NCI-H2081 (cell line): ENCODE results near the gene ARFIP2.
A peak's percentile ranks its signal among the peaks of the same experiment; 100 is the strongest.

Experiments
- DNase-seq, 2 experiments: peaks; one replicate each; lab custom pipeline; 2025; lab: John Stamatoyannopoulos, UW

Gene ARFIP2

GRCh38 chr11:6481924-6482275 lies 769 bp upstream of the ARFIP2 start:
- DNase-seq: no peak

DNA sequence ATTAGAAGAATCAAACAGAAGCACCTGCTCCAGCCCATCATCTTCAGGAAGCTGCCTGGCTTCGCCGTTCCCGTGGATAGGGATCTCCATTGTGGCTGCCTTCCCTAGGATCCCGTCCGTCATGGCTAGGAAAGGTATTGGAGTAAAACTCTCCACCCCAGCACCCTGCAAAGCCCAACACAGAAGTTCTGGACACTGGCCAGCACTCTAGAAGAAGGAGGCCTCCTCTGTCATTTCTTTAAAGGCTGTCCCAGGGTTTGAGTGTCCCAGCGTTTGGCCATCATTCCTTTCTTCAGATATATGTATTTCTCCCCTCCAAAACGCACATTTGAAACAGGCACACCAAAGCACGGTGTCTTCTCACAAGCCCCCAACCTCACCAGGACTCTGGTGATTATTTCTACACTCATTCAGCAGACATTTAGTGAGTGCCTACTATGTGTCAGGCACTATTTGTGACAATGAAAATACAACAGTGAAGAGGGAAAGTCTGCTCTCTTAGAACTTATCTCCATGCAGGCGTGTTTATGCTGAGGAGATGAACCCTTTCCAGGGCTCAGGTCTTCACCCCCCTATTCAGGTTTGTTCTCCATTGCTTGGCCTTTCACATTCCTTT lies 724 bp downstream of the ARFIP2 start:
- DNase-seq: no peak

DNA sequence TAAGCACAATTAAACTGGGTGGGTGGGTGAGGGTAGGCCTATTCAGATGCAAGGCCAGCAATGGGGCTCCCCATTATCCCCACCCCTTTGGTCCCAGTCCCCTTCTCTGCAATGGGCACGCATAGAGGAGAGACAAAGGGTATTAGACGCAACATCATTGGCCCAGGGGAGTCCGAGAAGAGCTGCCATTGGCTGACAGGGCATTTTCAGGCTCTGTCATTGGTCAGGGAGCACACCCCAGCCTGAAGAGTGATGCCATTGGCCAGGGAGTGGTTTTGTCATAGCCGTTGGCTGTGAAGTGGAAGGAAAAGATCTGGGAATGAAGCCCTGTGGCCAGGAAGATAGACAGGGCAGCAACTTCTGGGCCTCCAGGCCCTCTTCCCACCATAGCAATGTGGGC lies 4.6 kb downstream of the ARFIP2 start:
- no peak for DNase-seq

- DNase-seq: peak in 1 of 2 experiments; percentile 38
These were observed 5.2 kb downstream of the ARFIP2 start for GRCh38 chr11:6475936-6476335.

GRCh38 chr11:6474806-6475500 lies 6.2 kb downstream of the ARFIP2 start:
- no peak for DNase-seq

- no peak for DNase-seq
These were observed 6.7 kb downstream of the ARFIP2 start for GRCh38 chr11:6474413-6474792.

DNA sequence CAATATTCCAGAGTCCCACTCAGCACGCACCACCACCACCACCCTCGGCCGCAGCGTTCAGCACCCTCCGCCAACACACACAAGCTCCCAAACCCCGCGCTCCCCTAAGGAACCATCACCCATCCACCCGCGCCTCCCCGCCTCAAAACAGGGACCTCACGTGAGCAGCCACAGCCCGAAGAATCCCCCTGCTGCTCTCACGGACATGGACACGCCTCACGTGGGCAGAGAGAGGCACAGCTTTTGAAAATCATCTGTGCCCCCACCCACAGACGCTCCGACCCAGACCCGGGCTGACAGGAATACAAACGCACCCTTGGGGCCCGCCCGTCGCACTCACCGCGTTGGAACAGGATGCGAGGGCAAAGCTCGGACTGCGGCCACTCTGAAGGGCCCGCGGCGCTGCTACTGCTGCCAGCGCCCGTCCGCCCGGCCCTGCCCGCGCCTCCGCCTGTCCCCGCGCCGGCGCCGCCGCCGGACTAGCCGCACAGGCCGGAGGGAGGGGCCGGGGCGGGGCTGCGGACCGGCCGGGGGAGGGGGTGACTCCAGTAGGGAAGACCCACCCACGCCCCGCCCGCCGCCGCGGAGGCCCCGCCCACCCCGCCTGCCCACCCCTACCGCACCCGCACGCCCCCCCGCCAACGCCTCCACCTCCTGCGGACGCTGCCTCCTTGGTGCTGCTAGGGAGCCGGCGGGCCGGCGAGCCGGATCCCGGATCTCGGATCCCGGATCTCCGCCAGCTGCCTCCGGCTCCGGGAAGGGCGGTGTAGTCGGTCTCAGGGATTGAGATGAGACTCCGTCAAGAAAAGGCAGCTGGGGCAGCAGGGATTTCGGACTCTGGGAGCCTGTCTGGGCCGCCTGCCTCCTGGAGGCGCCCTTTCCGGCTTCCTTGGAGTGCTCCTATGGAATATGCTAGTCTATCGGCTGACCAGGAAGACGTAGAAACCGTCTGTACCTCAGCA lies 7.4 kb downstream of the ARFIP2 start, which contains the start of gene TRIM3:
TRIM3 (minus strand) TSS at position 491 of the 962 bp plus-strand sequence. CDS start 8,246 bp downstream, outside the sequence.
- DNase-seq: peak; percentile 85 to 91

DNA sequence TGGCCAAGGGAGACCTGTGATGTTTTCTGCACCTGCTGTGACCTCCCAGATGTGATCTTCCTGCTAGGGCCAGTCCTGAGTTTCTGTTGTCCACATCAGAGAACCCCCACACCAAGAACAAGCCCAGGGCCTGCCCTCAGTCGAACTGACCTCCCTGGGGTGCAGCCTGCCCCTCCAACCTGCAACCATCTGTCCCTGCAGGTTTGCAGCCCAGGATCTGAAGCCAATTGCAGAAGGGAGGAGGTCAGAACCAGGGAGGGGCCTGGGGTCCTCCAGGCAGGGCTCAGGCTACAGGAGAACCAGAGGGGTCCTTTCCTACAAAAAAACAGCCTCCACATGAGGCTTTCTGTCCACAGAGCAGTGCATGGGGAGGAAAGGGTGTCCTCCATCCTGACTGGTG lies 8.2 kb downstream of the ARFIP2 start:
- no peak for DNase-seq

DNA sequence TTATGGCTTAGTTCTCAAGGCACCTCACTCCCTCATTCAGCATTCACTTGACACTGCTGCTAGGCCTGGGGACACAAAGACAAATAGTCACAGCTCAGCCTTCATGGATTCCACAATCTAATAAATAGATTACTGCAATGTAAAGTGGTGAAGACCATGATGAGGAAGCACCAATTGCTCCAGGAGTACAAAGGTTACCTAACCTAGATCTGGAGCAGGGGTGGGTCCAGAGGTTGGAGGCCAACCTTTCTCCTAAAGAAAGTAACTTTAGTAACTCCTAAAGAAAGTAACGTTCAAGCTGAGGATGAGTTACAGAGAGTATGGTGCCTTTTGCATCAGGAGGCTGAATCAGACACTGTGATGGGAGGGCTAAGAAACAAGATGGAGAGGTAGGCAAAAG lies 11.5 kb downstream of the ARFIP2 start:
- no peak for DNase-seq

DNA sequence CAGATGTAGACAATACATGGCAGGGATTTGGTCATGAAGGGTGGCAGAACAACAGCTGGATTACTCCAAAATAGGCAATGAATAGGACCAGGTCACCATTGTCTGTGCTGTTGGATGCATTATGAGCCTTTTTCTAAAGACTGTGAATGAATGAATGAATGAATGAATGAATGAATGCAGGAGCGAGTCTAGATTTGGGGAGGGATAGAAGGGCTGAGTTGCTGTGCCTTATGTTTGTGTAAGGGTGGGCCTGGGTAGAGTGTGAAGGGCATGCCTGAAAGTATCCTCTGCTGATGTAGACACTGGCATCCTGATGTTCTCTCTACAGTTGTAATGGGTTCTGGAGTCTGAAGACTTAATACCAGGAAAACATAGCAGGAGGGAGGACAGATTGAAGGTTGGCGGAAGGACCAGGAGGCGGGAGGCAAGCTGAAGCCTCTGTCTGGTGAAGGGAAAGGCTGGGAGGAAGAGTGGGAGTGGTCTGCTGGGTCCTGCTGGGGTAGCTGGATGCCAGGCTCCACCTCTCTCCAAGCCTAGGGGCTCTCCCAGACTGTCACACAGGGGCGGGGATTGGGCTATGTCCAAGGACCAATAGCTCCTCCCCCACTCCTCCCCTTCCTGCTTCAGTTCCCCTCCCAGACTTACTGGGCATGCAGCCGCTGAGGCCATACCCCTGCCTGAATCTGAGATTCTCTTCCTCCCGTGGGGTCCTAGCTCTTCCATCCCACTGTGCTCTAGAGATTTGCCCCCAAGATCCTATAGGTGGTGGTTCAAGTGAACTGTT lies 12.2 kb downstream of the ARFIP2 start:
- peak; percentile 34 to 45 for DNase-seq

DNA sequence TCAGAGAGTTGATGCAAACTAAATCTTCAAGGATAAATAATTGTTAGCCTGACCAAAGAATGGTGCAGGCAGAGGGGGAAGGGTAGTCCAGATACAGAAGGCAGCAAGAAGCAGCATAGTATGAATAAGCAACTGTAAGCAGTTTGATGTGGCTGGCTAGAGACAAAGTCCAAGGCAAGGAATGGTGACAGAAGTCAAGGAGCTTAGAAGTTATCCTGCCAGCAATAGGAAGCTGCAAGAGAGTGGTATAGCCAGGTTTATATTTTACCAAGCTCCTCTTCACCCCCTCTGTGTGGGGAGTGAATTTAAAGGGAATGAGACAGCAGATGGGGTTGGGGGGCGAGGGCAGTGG lies 22.1 kb downstream of the ARFIP2 start:
- DNase-seq: no peak

- DNase-seq: no peak
These were observed 22.6 kb downstream of the ARFIP2 start for GRCh38 chr11:6458352-6459098.

DNA sequence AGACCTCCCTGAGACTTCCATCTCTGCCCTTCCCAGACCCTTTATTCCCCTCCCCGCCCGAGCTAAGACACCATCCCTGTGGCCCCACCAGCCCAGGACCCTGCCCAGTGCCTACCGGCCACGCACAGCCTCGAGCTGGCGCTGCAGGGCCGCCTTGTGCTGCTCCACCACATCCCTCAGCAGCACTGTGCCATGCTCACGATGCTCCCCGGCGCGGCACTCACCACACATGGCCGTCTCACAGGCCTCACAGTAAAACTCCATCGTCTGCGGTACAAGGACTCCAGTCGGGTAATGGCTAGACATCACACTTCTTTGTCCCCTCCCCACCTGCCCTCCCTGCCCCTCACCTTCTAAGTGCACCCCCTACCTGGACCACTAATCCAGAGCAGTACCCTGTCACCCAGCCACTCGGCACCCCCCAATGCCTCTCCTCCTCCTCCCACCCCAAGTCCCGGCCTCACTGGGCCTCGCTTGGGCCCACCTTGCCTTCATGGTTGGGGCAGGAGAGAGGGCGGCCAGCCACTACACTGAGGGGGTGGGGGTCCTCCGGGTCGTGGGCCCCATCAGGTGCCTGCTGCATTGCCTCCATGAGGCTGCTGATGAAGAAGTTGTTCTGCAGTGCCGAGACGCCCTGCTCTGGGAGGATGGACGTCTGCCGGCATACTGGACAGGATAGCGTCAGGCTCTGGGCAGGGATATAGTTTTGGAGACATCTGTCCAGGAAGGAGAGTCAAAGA lies 23.4 kb downstream of the ARFIP2 start:
- no peak for DNase-seq

DNA sequence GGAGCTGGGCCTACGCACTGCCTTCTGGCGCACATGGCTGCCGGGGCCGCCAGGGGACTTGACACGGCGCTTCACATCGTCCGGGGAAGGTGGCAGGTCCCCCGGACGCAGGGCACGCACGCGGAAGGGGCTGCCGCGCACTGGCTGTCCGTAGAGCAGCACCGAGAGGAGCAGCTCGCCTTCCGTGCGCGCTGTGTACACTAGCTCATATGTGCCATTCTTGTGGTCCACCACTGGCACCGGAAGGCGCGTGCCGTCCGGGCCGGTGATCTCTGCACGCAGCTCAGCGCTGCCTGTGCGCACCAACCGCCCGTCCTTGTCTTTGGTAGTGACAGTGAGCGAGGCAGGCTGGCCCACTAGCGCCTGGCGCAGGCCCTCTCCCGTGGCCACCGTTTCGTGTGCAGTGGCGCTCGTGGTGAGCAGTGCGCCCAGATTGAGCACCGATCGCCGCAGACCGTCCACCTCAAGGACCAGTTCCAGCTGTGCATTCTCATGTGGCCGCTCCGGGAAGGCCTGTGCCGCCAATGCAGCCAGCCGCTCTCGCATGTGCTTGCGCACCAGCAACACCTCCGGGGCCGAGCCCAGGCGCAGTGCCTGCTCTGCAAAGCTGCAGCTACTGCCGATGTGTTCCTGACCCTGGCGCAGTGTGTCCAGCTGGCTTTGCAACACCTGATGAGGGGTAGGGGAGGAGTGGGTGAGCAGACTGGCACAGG lies 24.6 kb downstream of the ARFIP2 start:
- no peak for DNase-seq

GRCh38 chr11:6455070-6455469 lies 26.1 kb downstream of the ARFIP2 start:
- no peak for DNase-seq

DNA sequence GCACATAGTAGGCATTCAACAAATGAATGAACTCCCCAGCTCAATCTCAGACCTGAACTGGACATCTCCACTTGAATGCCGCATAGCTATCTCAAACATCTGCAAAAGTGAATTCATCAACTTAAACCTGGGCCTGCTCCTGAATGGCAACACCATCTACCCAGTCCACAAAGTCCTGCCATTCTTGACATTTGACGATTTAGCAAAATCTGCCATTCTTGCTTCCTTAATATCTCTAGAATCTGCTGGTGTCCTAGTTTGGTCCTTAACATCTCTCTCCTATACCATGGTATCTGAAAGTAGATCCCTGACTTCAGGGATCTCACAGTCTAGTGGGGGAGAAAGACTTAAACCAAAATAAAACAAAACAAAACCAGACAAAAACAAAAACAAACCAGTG lies 28.0 kb downstream of the ARFIP2 start:
- no peak for DNase-seq

- DNase-seq: no peak
These were observed 28.9 kb downstream of the ARFIP2 start for GRCh38 chr11:6452219-6452618.

DNA sequence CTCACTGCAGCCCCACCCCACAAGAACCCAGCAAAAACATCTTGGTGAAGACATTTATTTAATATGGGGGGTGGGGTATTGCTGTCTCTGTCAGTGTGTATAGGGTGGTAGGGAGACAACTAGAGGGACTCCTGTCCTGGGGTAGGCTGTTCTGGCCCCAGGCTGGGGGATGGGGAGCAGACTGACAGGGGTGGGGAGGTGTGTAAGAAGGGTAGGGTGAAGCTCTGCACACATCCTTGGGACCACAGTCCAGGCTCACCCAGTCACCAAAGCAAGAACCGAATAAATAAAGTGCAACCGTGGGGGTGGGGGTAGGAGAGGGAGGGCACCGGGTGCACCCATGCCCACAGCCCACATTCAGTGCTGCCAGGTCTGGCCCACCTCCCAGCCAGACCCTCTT lies 32.6 kb downstream of the ARFIP2 start:
- no peak for DNase-seq

- peak; percentile 15 to 37 for DNase-seq
These were observed 37.7 kb downstream of the ARFIP2 start for GRCh38 chr11:6443269-6444003.
